Mesothelial cell of epicardium (in vitro differentiated cells): ENCODE results near the gene CRNN. TPM values are rescaled to one million over a fixed set of nuclear protein-coding genes. Genes with fewer than 3 reads are reported as not detected.

Source experiments
- DNase-seq, 2 experiments: peaks; one replicate each; pipeline ENCODE4 v3.0.0; 2021; ENCODE audit warnings: low spot score in 2 of 2; ENCODE audit not compliant: unreplicated experiment in 2 of 2
- H3K27ac Mint-ChIP-seq: 2 replicates; pipeline ENCODE4 v1.8.0; 2021; ENCODE audit warnings: mixed read lengths
- H3K27me3 Mint-ChIP-seq: 2 replicates; pipeline ENCODE4 v1.8.0; 2021; ENCODE audit warnings: low read depth, mixed read lengths
- H3K36me3 Mint-ChIP-seq: 2 replicates; pipeline ENCODE4 v1.8.0; 2021; ENCODE audit warnings: mixed read lengths
- H3K4me1 Mint-ChIP-seq: 2 replicates; pipeline ENCODE4 v1.8.0; 2021; ENCODE audit warnings: mixed read lengths
- H3K4me3 Mint-ChIP-seq: 2 replicates; pipeline ENCODE4 v1.8.0; 2021; ENCODE audit warnings: mild to moderate bottlenecking, moderate library complexity, mixed read lengths
- H3K9me3 Mint-ChIP-seq: 2 replicates; pipeline ENCODE4 v1.8.0; 2021; ENCODE audit warnings: mixed read lengths
- CTCF ChIP-seq: fragments of 200-600 bp; sonication (generic); IDR thresholded peaks from one replicate; pipeline ENCODE4 v1.5.0; 2021; ENCODE audit warnings: antibody characterized with exemption; ENCODE audit not compliant: unreplicated experiment
- total RNA-seq: library from RNA; stranded (reverse); gene quantifications from 3 replicates; pipeline ENCODE4 v1.2.1, GENCODE V29; 2021

CRNN gene
- total RNA-seq, 1 donor from 2014 or later, result not detected

GRCh38 chr1:152458384-152459185 is 44.5 kb upstream of the CRNN start:
- Mint-ChIP-seq H3K27ac (no peak overlapping the region), H3K27me3 (no peaks in the 10 kb centered on the region), H3K4me1 (no peaks in the 10 kb centered on the region), H3K4me3 (no peak overlapping the region), H3K36me3 (peaks cover 3% of the 10 kb centered on the region), H3K9me3 (peaks cover 40% of the 10 kb centered on the region)
- peak; percentile 44 for TF ChIP-seq CTCF
- peak in 1 of 2 experiments; percentile 48 for DNase-seq

- TF ChIP-seq CTCF, result no peak
- Mint-ChIP-seq H3K4me1 (no peaks in the 10 kb centered on the region), H3K9me3 (peaks cover 47% of the 10 kb centered on the region), H3K27ac (no peak overlapping the region), H3K36me3 (peaks cover 3% of the 10 kb centered on the region), H3K27me3 (no peaks in the 10 kb centered on the region), H3K4me3 (no peak overlapping the region)
- DNase-seq, result no peak
Observed at GRCh38 chr1:152457561-152457960, 43.5 kb upstream of the CRNN start.

GRCh38 chr1:152457071-152457470 is 43.0 kb upstream of the CRNN start:
- peaks cover 2% of the 10 kb centered on the region for H3K36me3 Mint-ChIP-seq
- no peaks in the 10 kb centered on the region for H3K4me1 Mint-ChIP-seq
- H3K9me3 Mint-ChIP-seq, result peaks cover 50% of the 10 kb centered on the region

GRCh38 chr1:152451254-152451653 is 37.2 kb upstream of the CRNN start:
- Mint-ChIP-seq H3K4me3 (no peak overlapping the region), H3K9me3 (peaks cover 49% of the 10 kb centered on the region), H3K36me3 (no peaks in the 10 kb centered on the region), H3K4me1 (no peaks in the 10 kb centered on the region), H3K27ac (no peak overlapping the region), H3K27me3 (no peaks in the 10 kb centered on the region)
- TF ChIP-seq CTCF, result no peak
- DNase-seq, result no peak

More at GRCh38 chr1:152457071-152457470, 43.0 kb upstream of the CRNN start:
- DNase-seq, result no peak
- Mint-ChIP-seq H3K27me3 (no peaks in the 10 kb centered on the region), H3K4me3 (no peak overlapping the region), H3K27ac (no peak overlapping the region)
- no peak for TF ChIP-seq CTCF

GRCh38 chr1:152449661-152450060 is 35.6 kb upstream of the CRNN start:
- H3K4me1 Mint-ChIP-seq, result no peaks in the 10 kb centered on the region
- peaks cover 43% of the 10 kb centered on the region for H3K9me3 Mint-ChIP-seq
- no peak overlapping the region for H3K27ac Mint-ChIP-seq
- DNase-seq, result no peak
- no peaks in the 10 kb centered on the region for H3K27me3 Mint-ChIP-seq
- no peak for TF ChIP-seq CTCF
- H3K4me3 Mint-ChIP-seq, result no peak overlapping the region
- H3K36me3 Mint-ChIP-seq, result no peaks in the 10 kb centered on the region

GRCh38 chr1:152448496-152448895 is 34.4 kb upstream of the CRNN start:
- no peaks in the 10 kb centered on the region for H3K27me3 Mint-ChIP-seq
- H3K36me3 Mint-ChIP-seq, result no peaks in the 10 kb centered on the region
- no peak overlapping the region for H3K4me3 Mint-ChIP-seq
- no peaks in the 10 kb centered on the region for H3K4me1 Mint-ChIP-seq
- H3K27ac Mint-ChIP-seq, result no peak overlapping the region
- TF ChIP-seq CTCF, result no peak
- DNase-seq, result no peak
- peaks cover 42% of the 10 kb centered on the region for H3K9me3 Mint-ChIP-seq
